Endothelial cell of umbilical vein (primary cell): ENCODE results near the gene TRAK1. TPM values are rescaled to one million over a fixed set of nuclear protein-coding genes. Genes with fewer than 3 reads are reported as not detected.

Experiments
- BruUV-seq: library from RNA; stranded (reverse); fragments of 400-500 nt; replicated peaks from 2 replicates; lab custom pipeline; 2021; lab: Mats Ljungman, UMichigan
- CTCF ChIA-PET: fragments of 300-600, 350-600 bp; sonication (Branson Sonifier 250); formaldehyde crosslinking; loops from one replicate; lab custom pipeline; 2021; ENCODE audit warnings: antibody characterized with exemption, inconsistent platforms; lab: Charles Lee
- POLR2A ChIA-PET: fragments of 300-600, 350-600 bp; sonication (Branson Sonifier 250); formaldehyde crosslinking; loops from one replicate; lab custom pipeline; 2021; ENCODE audit warnings: antibody characterized with exemption, inconsistent platforms; lab: Charles Lee
- DNase-seq: peaks from one replicate; pipeline ENCODE4 v3.0.0-alpha.2; 2011; ENCODE audit warnings: low read depth, low spot score
- FAIRE-seq: peaks from 2 replicates; lab custom pipeline; 2011; peaks lifted over from hg19 to GRCh38; lab: Jason Lieb, UNC
- H2AFZ ChIP-seq: 2 replicates; pipeline ENCODE4 v1.6.0; 2012; ENCODE audit warnings: low read depth, low read length, control low read depth, inconsistent platforms
- H3K27ac ChIP-seq: 2 replicates; pipeline ENCODE4 v1.5.1; 2011; ENCODE audit warnings: low read depth, mild to moderate bottlenecking, control low read depth, low read length, moderate library complexity; ENCODE audit not compliant: insufficient read depth
- H3K27me3 ChIP-seq, 2 experiments: 2 replicates each; pipeline versions ENCODE4 v1.6.0 to v1.6.1; 2011; ENCODE audit warnings: low read length in 2 of 2, mixed read lengths in 1 of 2; ENCODE audit not compliant: control insufficient read depth in 2 of 2, insufficient read depth in 2 of 2
- H3K36me3 ChIP-seq, 2 experiments: 2 replicates in 1 of 2; 3 replicates in 1 of 2; pipeline ENCODE4 v1.5.1; 2011; ENCODE audit warnings: low read length in 2 of 2, mild to moderate bottlenecking in 1 of 2, moderate library complexity in 1 of 2; ENCODE audit not compliant: control insufficient read depth in 2 of 2, insufficient read depth in 2 of 2; ENCODE audit errors: extremely low read depth in 1 of 2
- H3K4me1 ChIP-seq: 3 replicates; pipeline ENCODE4 v1.5.1; 2011; ENCODE audit warnings: mild to moderate bottlenecking, low read length; ENCODE audit not compliant: control insufficient read depth, insufficient read depth; ENCODE audit errors: extremely low read depth
- H3K4me2 ChIP-seq: 2 replicates; pipeline ENCODE4 v1.6.1; 2011; ENCODE audit warnings: low read length, control low read depth, mixed read lengths; ENCODE audit not compliant: insufficient read depth
- H3K4me3 ChIP-seq, 3 experiments: fragments of 200-600 bp in 1 of 3; sonication (generic), shearing (Covaris generic) in 1 of 3; replicated peaks in 1 of 3; 2 replicates each; pipeline ENCODE4 v1.5.1; 2011 to 2016; ENCODE audit warnings: control low read depth in 3 of 3, low read length in 3 of 3, mild to moderate bottlenecking in 2 of 3, inconsistent platforms in 1 of 3, low read depth in 1 of 3, moderate library complexity in 1 of 3; ENCODE audit not compliant: insufficient read depth in 1 of 3
- H3K79me2 ChIP-seq: 2 replicates; pipeline ENCODE4 v1.6.0; 2012; ENCODE audit warnings: low read length, inconsistent platforms; ENCODE audit not compliant: control insufficient read depth, insufficient read depth
- H3K9ac ChIP-seq: replicated peaks from 2 replicates; pipeline ENCODE3; 2011; ENCODE audit warnings: low read length, control low read depth; ENCODE audit not compliant: insufficient read depth; ENCODE audit errors: extremely low read depth
- H3K9me1 ChIP-seq: replicated peaks from 3 replicates; pipeline ENCODE4 v1.6.0; 2011; ENCODE audit warnings: mild to moderate bottlenecking, low read length; ENCODE audit not compliant: control insufficient read depth, insufficient read depth; ENCODE audit errors: extremely low read depth
- H3K9me3 ChIP-seq: replicated peaks from 2 replicates; pipeline ENCODE4 v1.5.1; 2012; ENCODE audit warnings: low read length, inconsistent platforms; ENCODE audit not compliant: control insufficient read depth, insufficient read depth
- H4K20me1 ChIP-seq: replicated peaks from 2 replicates; pipeline ENCODE3; 2011; ENCODE audit warnings: mild to moderate bottlenecking, low read length; ENCODE audit not compliant: control insufficient read depth, insufficient read depth; ENCODE audit errors: extremely low read depth
- CTCF ChIP-seq, 2 donors: IDR thresholded peaks; 1 replicate in 1 of 2; 2 replicates in 1 of 2; pipeline ENCODE4 v1.5.1; 2011; ENCODE audit warnings: low read length in 2 of 2, mild to moderate bottlenecking in 2 of 2, moderate library complexity in 2 of 2, control low read depth in 1 of 2, inconsistent platforms in 1 of 2, low read depth in 1 of 2; ENCODE audit not compliant: insufficient read depth in 1 of 2; ENCODE audit errors: extremely low read depth in 1 of 2
- FOS ChIP-seq: IDR thresholded peaks from 2 replicates; pipeline ENCODE4 v1.6.1; 2011; ENCODE audit warnings: mild to moderate bottlenecking, low read length, moderate library complexity, borderline replicate concordance; ENCODE audit not compliant: insufficient read depth
- GATA2 ChIP-seq: IDR thresholded peaks from 2 replicates; pipeline ENCODE4 v1.7.0; 2011; ENCODE audit warnings: low read depth, mild to moderate bottlenecking, moderate library complexity, mixed read lengths, low read length; ENCODE audit not compliant: insufficient read length, insufficient read depth
- JUN ChIP-seq: IDR thresholded peaks from 2 replicates; pipeline ENCODE4 v1.6.1; 2011; ENCODE audit warnings: borderline replicate concordance, low read depth; ENCODE audit not compliant: insufficient read length, insufficient read depth
- MAX ChIP-seq: IDR thresholded peaks from 2 replicates; pipeline ENCODE4 v1.6.1; 2011; ENCODE audit not compliant: insufficient read depth, insufficient read length
- MYC ChIP-seq: IDR thresholded peaks from one replicate; pipeline ENCODE4 v1.6.1; 2011; ENCODE audit warnings: mild to moderate bottlenecking, low read depth, low read length
- dilution Hi-C: fragments of 300-500 bp; cut with MboI; formaldehyde crosslinking; loops from one replicate; pipeline ENCODE4 v1.15.0; 2019; ENCODE audit warnings: low sequenced_read_pairs; ENCODE audit not compliant: extremely low pct_ligation_motif_present
- intact Hi-C: fragments of 100-400 bp; cut with micrococcal nuclease; formaldehyde crosslinking; loops from one replicate; pipeline ENCODE4 v1.10.0; 2022
- polyA plus RNA-seq, 4 experiments: library from polyadenylated mRNA; depleted of rRNA in 3 of 4; stranded (reverse) in 3 of 4; unstranded in 1 of 4; fragments of >200 nt; gene quantifications; 2 replicates each; pipeline versions ENCODE4 v1.2.1 to v1.2.3, GENCODE V29; 2011 to 2012; ENCODE audit warnings: missing spikeins in 1 of 4
- total RNA-seq: library from RNA; stranded (reverse); gene quantifications from 2 replicates; pipeline ENCODE4 v1.2.3, GENCODE V29; 2021

Gene TRAK1
- total and polyA plus RNA-seq, 2 donors (not counting 3 experiments of a cell fraction or from before 2014, with no cell fraction given): 38.5 to 59.6 TPM

DNA sequence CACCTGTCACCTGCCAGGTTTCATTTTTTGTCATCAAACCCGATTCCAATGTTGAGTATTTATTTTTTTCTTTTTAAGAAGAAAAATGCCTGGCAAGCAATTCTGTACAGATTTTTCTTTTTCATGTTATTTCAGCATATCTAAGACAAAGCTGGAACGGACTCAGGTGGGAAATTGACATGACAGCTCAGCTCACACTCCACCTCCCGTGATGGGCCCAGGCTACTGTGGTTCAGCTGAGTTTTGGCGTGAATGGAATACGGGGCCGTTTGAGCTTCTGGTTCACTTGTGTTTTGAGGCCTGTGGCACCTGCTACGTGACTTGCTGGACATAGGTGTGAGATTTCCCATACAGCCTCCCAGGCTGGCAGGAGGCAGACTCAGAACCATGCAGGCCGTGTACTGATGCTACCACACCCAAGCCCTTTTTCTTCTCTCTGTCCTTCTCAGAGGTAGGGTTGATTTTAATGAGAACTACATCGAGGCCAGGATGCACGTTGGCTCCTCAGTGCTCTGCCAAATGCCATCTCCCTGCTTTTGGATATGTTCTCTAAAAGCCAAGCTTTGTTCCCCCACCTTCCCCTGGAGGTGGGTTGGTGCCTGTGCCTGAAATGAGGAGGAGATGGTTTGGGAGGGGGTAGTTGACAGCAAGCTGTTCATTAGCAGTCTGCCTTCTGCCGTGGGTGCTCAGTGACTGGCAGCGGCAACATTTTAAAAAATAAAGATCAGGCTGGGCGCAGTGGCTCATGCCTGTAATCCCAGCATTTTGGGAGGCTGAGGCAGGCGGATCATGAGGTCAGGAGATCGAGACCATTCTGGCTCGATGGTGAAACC, 48.7 kb downstream of the TRAK1 start:
- ChIA-PET CTCF (interaction anchor here (0.9 kb wide), 1 partner anchor 52 kb away, joined by 3 read pairs; no protein-coding TSS in a partner anchor), POLR2A (no interaction called here)
- no peaks in the 10 kb centered on the region for H3K4me1 ChIP-seq
- H3K27ac ChIP-seq: no peak overlapping the region
- no peak overlapping the region for H3K9ac ChIP-seq
- H3K9me1 ChIP-seq: no peaks in the 10 kb centered on the region
- dilution Hi-C loops: no loop called here
- H2AFZ ChIP-seq: no peak overlapping the region
- H3K79me2 ChIP-seq: peaks cover 9% of the 10 kb centered on the region
- intact Hi-C loops: no loop called here
- no TSS peak for BruUV-seq
- FAIRE-seq: no peak
- H3K36me3 ChIP-seq: peaks cover 0 to 2% of the 10 kb centered on the region in 2 experiments
- DNase-seq: no peak
- H3K4me3 ChIP-seq: no peak overlapping the region
- no peaks in the 10 kb centered on the region for H3K27me3 ChIP-seq
- H4K20me1 ChIP-seq: no peaks in the 10 kb centered on the region
- no peaks in the 10 kb centered on the region for H3K9me3 ChIP-seq
- TF ChIP-seq FOS (no peak), GATA2 (no peak)
- no peak overlapping the region for H3K4me2 ChIP-seq

DNA sequence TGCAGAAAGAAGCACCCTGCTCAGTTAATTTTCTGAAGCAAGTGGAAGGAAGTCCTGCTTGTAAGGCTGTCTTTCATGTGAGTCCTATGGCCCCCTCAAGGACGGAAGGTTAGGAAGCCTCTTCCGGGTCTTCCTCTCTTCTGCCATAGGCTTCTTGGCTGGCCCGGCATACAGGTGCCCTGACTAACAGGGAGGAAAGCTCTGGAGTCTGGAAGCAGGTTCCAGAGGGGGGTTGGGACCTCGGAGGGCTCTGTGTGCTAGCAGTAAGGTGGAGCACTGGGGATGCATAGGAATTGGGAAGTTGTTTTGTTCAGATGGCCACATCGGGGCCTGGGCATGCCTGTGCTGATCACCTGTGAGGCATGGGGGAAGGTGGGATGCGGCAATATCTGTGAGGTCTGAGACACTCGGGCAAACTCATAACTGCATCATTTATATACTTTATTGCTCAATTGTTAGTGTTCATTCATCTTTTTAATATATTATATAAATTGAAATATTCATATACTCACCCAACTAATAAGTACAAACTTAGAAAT, 49.6 kb downstream of the TRAK1 start:
- H3K4me3 ChIP-seq: no peak overlapping the region
- no peaks in the 10 kb centered on the region for H3K27me3 ChIP-seq
- H3K36me3 ChIP-seq: peaks cover 0 to 2% of the 10 kb centered on the region in 2 experiments
- ChIA-PET POLR2A (no interaction called here), CTCF (interaction anchor here (0.9 kb wide), 1 partner anchor 51 kb away, joined by 3 read pairs; no protein-coding TSS in a partner anchor)
- H3K4me1 ChIP-seq: no peaks in the 10 kb centered on the region
- no peaks in the 10 kb centered on the region for H3K9me1 ChIP-seq
- FAIRE-seq: no peak
- dilution Hi-C loops (no loop called here), intact Hi-C loops (no loop called here)
- no peak overlapping the region for H3K27ac ChIP-seq
- H3K79me2 ChIP-seq: peaks cover 6% of the 10 kb centered on the region
- H3K9ac ChIP-seq: no peak overlapping the region
- no peaks in the 10 kb centered on the region for H3K9me3 ChIP-seq
- BruUV-seq: no TSS peak
- DNase-seq: no peak
- no peak for TF ChIP-seq FOS
- no peak for TF ChIP-seq CTCF (IDR thresholded peaks at IDR 0.05; ENCODE audit: extremely low read depth in 1 of 2, insufficient read depth in 1 of 2, low read depth in 1 of 2, low read length in 2 of 2)
- no peak for TF ChIP-seq MAX
- no peak for TF ChIP-seq MYC
- TF ChIP-seq JUN: no peak
- H2AFZ ChIP-seq: no peak overlapping the region
- no peaks in the 10 kb centered on the region for H4K20me1 ChIP-seq
- no peak overlapping the region for H3K4me2 ChIP-seq
